Keratinocyte (primary cell): ENCODE results near the gene DLGAP1.

Experiments used
- CTCF ChIP-seq, 3 experiments: IDR thresholded peaks in 1 of 3; conservative IDR thresholded peaks in 1 of 3; optimal IDR thresholded peaks in 1 of 3; 2 replicates in 2 of 3; 3 replicates in 1 of 3; pipeline versions ENCODE3 to v1.5.1; 2011; ENCODE audit warnings: low read length in 3 of 3, mild to moderate bottlenecking in 3 of 3, moderate library complexity in 2 of 3, control low read depth in 1 of 3, inconsistent platforms in 1 of 3; ENCODE audit not compliant: insufficient read depth in 2 of 3; ENCODE audit errors: extremely low read depth in 1 of 3
- EZH2 ChIP-seq: IDR thresholded peaks from one replicate; pipeline ENCODE4 v1.6.1; 2012; ENCODE audit warnings: inconsistent platforms, mild to moderate bottlenecking, low read length, moderate library complexity

- TF ChIP-seq CTCF (optimal IDR thresholded peaks at IDR 0.05 in 1 of 3, IDR thresholded peaks at IDR 0.05 in 1 of 3, conservative IDR thresholded peaks at IDR 0.05 in 1 of 3; ENCODE audit: extremely low read depth in 1 of 3, insufficient read depth in 2 of 3, low read length in 3 of 3): no peak
- TF ChIP-seq EZH2: no peak
Measured at GRCh38 chr18:3493501-3494244, 961.4 kb downstream of the DLGAP1 start.
